ENCODE results near the gene KIAA0040. TPM values are rescaled to one million over a fixed set of nuclear protein-coding genes. Genes with fewer than 3 reads are reported as not detected.

Gene KIAA0040
- total RNA-seq, 6 donors from 2014 or later = 23.0 to 58.7 (median 36.1) TPM

Other genes starting within 250 kb of the KIAA0040 start
- gene CACYBP, start 192.8 kb downstream of the KIAA0040 start, total RNA-seq = 10 to 100 TPM; 25.1 to 84.7 (median 50.1) TPM
- gene MRPS14, start 169.4 kb downstream of the KIAA0040 start, total RNA-seq = 10 to 100 TPM; 11.5 to 28.9 (median 18.8) TPM
- gene TNN, start 124.9 kb downstream of the KIAA0040 start, total RNA-seq = 1 to 10 TPM in 1 of 6 donors, under 1 TPM in 3, not detected in 2; 0.14 to 1.0 (median 0.16) TPM